AG09309 (cell line): ENCODE results near the gene COL20A1.

ENCODE experiments used
- DNase-seq: peaks from one replicate; pipeline ENCODE4 v3.0.0-alpha.2; 2010; ENCODE audit warnings: low read depth
- H3K4me3 ChIP-seq: 2 replicates; pipeline ENCODE4 v1.5.1; 2011; ENCODE audit warnings: mild to moderate bottlenecking, low read depth, low read length, moderate library complexity; ENCODE audit not compliant: control insufficient read depth
- CTCF ChIP-seq: IDR thresholded peaks from 2 replicates; pipeline ENCODE4 v1.5.1; 2011; ENCODE audit warnings: mild to moderate bottlenecking, low read depth, low read length, inconsistent platforms; ENCODE audit not compliant: insufficient read depth, control insufficient read depth; ENCODE audit errors: missing control alignments

The COL20A1 gene

GRCh38 chr20:63314566-63315239 is 21.7 kb downstream of the COL20A1 start:
- no peak for DNase-seq
- no peak for TF ChIP-seq CTCF
- H3K4me3 ChIP-seq: no peak overlapping the region

GRCh38 chr20:63315240-63315689 is 22.3 kb downstream of the COL20A1 start:
- TF ChIP-seq CTCF: no peak
- no peak for DNase-seq
- no peak overlapping the region for H3K4me3 ChIP-seq

GRCh38 chr20:63315731-63316491 is 22.9 kb downstream of the COL20A1 start:
- DNase-seq: no peak
- no peak for TF ChIP-seq CTCF
- no peak overlapping the region for H3K4me3 ChIP-seq

GRCh38 chr20:63316502-63316921 is 23.5 kb downstream of the COL20A1 start:
- no peak overlapping the region for H3K4me3 ChIP-seq
- no peak for TF ChIP-seq CTCF
- DNase-seq: no peak

GRCh38 chr20:63317061-63317460 is 24.1 kb downstream of the COL20A1 start:
- no peak overlapping the region for H3K4me3 ChIP-seq
- DNase-seq: no peak
- TF ChIP-seq CTCF: no peak

- no peak overlapping the region for H3K4me3 ChIP-seq
- no peak for TF ChIP-seq CTCF
- DNase-seq: no peak
Observed at GRCh38 chr20:63317601-63318291, 24.8 kb downstream of the COL20A1 start.
